Neural cell (in vitro differentiated cells): Measurements from ENCODE around the gene OR14I1.

Experiments
- CTCF ChIP-seq: fragments of 450-650 bp; IDR thresholded peaks from 2 replicates; pipeline ENCODE4 v1.5.1; 2014; ENCODE audit warnings: antibody characterized with exemption, mild to moderate bottlenecking, moderate library complexity; ENCODE audit not compliant: poor library complexity, severe bottlenecking
- POLR2AphosphoS5 ChIP-seq: IDR thresholded peaks from 2 replicates; pipeline ENCODE4 v1.6.1; 2012
- RAD21 ChIP-seq: fragments of 450-650 bp; conservative IDR thresholded peaks from 2 replicates; pipeline ENCODE4 v1.6.1; 2014; ENCODE audit warnings: antibody characterized with exemption, mild to moderate bottlenecking, moderate library complexity
- REST ChIP-seq: IDR thresholded peaks from 2 replicates; pipeline ENCODE4 v1.6.1; 2012; ENCODE audit warnings: borderline replicate concordance

- no peak for TF ChIP-seq CTCF
- no peak for TF ChIP-seq POLR2AphosphoS5
- TF ChIP-seq RAD21: no peak
- TF ChIP-seq REST: no peak
Observed at GRCh38 chr1:248750496-248750895, 47.9 kb upstream of the OR14I1 start.
